ENCODE results near the gene TENT5C. TPM values are rescaled to one million over a fixed set of nuclear protein-coding genes. Genes with fewer than 3 reads are reported as not detected.

Gene TENT5C
- total RNA-seq, 3 donors from 2014 or later: 16.5 to 37.4 (median 32.1) TPM

- TF ChIP-seq, protein P1, sequence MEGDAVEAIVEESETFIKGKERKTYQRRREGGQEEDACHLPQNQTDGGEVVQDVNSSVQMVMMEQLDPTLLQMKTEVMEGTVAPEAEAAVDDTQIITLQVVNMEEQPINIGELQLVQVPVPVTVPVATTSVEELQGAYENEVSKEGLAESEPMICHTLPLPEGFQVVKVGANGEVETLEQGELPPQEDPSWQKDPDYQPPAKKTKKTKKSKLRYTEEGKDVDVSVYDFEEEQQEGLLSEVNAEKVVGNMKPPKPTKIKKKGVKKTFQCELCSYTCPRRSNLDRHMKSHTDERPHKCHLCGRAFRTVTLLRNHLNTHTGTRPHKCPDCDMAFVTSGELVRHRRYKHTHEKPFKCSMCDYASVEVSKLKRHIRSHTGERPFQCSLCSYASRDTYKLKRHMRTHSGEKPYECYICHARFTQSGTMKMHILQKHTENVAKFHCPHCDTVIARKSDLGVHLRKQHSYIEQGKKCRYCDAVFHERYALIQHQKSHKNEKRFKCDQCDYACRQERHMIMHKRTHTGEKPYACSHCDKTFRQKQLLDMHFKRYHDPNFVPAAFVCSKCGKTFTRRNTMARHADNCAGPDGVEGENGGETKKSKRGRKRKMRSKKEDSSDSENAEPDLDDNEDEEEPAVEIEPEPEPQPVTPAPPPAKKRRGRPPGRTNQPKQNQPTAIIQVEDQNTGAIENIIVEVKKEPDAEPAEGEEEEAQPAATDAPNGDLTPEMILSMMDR (IDR thresholded peaks at IDR 0.05): no peak
- Histone ChIP-seq H3K36me3 (ENCODE audit: low read depth) (no peaks in the 10 kb centered on the region), H3K4me3 (no peak overlapping the region), H3K9me3 (no peaks in the 10 kb centered on the region), H3K4me1 (ENCODE audit: low read depth) (no peaks in the 10 kb centered on the region)
- intact Hi-C loops (cut with DNase I, micrococcal nuclease): no loop called here
- no peak for ATAC-seq
- no peak for DNase-seq
These were observed 22.5 kb downstream of the TENT5C start for GRCh38 chr1:117628343-117628742.

DNA sequence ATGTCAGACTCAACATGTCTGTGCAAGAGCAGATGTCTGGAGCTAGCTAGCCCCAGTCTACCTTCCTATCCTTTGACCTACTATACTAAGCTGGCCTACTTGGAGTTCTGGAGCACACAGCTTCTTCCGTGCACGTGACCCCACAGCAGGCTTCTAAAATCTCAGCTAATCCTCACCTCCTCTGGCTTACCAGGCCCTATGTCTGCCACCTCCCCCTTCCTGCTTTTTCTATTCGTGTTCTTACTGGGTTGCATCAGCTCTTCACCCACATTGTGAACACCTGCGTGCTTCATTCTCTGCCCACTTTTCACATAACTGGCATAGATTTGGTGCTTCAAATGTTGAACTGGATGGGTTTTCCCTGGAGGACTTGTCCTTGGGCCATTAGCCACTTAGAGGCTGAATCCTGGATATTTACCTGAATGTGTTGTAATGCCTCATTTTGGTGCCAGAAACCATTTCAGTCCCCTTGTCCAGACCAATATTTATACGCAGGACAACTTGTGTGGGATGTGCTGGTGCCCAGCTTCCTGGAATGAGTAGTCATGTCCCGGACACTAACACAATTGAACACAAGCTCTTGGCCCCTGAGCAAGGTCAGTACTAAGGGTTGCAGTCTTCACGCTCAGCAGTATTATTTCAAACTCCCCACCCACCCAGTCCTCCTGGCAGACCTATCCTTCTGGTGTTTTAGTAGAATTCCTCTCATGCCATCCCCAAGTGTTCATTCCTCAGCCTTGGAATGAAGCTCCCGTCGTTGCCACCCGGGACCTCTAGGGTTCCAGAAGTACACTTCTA, 24.0 kb downstream of the TENT5C start:
- ATAC-seq: no peak
- TF ChIP-seq, protein P1 (IDR thresholded peaks at IDR 0.05): no peak
- no peak for DNase-seq
- Histone ChIP-seq H3K4me1 (ENCODE audit: low read depth) (no peaks in the 10 kb centered on the region), H3K4me3 (no peak overlapping the region), H3K9me3 (no peaks in the 10 kb centered on the region), H3K36me3 (ENCODE audit: low read depth) (no peaks in the 10 kb centered on the region)
- intact Hi-C loops (cut with DNase I, micrococcal nuclease): no loop called here

DNA sequence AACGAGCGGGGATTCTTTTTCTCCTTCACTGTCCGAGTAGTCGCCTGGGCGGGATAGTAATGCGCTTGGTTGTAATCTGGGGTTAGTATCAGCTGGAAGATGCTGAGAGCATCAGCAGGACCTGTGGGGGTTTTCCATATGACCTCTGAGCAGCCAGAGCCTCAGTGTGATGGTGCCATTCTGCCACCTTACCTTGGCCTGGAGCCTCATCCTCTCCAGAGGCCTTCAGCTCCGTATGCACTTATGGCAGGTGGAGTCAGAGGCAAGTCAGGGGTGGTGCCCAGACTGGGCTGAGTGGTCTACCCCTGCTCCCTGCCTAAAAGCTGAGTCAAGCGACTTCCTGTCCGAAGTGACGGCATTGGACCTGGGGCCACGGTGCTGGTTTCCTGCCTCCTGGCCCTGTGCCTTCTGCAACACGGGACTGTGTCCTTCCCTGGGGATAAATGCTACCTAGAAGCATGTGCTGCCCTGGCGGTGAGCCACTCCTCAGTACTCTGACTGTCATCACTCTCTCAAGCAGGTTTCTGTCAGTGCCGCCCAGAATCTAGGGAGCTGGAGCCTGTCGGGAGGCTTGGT, 24.7 kb downstream of the TENT5C start:
- Histone ChIP-seq H3K4me3 (no peak overlapping the region), H3K4me1 (ENCODE audit: low read depth) (no peaks in the 10 kb centered on the region), H3K9me3 (no peaks in the 10 kb centered on the region), H3K36me3 (ENCODE audit: low read depth) (no peaks in the 10 kb centered on the region)
- intact Hi-C loops (cut with DNase I, micrococcal nuclease): no loop called here
- ATAC-seq: no peak
- no peak for DNase-seq
- TF ChIP-seq, protein P1 (IDR thresholded peaks at IDR 0.05): no peak

DNA sequence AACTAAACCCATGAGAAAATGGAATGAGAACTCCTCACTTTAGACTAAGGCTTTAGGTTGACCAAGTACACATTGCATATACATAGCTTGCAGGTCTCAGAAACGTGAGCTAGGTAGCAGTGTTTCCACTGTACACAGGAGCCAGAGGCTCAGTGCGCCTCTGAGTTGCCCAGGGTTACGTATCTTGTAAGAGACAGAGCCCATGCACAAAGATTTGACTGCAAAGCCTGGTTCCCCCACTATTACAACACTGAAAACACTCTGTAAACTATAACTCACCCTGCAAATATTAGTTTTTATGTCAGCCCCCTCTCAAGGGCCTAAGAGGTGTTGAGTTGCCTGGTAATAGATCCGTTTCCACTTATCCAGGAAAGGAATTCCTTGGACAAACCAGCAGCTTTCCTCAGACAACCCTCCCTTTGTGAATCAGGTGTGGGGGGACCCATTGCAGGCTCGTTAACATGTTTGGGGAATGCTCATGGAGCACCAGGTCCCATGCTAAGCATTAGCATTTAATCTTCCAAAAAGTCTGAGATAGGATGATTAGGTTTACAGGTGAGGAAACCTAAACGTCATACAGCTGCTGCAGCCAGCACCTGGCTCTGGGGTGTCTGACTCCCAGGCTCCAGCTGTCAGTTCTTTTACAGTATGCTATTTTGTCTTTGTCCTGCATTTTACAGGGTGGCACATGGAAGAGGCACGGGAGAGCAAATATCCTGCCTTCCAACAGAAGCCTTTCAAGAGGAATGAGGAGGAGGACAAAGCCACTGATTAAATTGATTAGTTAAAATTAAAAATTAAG, 25.7 kb downstream of the TENT5C start:
- Histone ChIP-seq H3K4me3 (no peak overlapping the region), H3K9me3 (no peaks in the 10 kb centered on the region), H3K4me1 (ENCODE audit: low read depth) (no peaks in the 10 kb centered on the region), H3K36me3 (ENCODE audit: low read depth) (no peaks in the 10 kb centered on the region)
- intact Hi-C loops (cut with DNase I, micrococcal nuclease): no loop called here
- ATAC-seq: peak; percentile 32
- no peak for DNase-seq
- TF ChIP-seq, protein P1 (IDR thresholded peaks at IDR 0.05): no peak

GRCh38 chr1:117632269-117633067, 26.6 kb downstream of the TENT5C start:
- ATAC-seq: peak; percentile 31

More at GRCh38 chr1:117632269-117633067, 26.6 kb downstream of the TENT5C start:
- TF ChIP-seq, protein P1 (IDR thresholded peaks at IDR 0.05): no peak
- Histone ChIP-seq H3K4me1 (ENCODE audit: low read depth) (no peaks in the 10 kb centered on the region), H3K4me3 (no peak overlapping the region), H3K9me3 (no peaks in the 10 kb centered on the region), H3K36me3 (ENCODE audit: low read depth) (no peaks in the 10 kb centered on the region)
- DNase-seq: no peak
- intact Hi-C loops (cut with DNase I, micrococcal nuclease): no loop called here

All from mucosa of descending colon (tissue), 3 donors.